Endothelial cell of umbilical vein (primary cell): ENCODE measurements around the gene CASP9. TPM values are rescaled to one million over a fixed set of nuclear protein-coding genes. Genes with fewer than 3 reads are reported as not detected.

ENCODE experiments used
- BruUV-seq: library from RNA; stranded (reverse); fragments of 400-500 nt; replicated peaks from 2 replicates; lab custom pipeline; 2021; lab: Mats Ljungman, UMichigan
- CTCF ChIA-PET: fragments of 300-600, 350-600 bp; sonication (Branson Sonifier 250); formaldehyde crosslinking; loops from one replicate; lab custom pipeline; 2021; ENCODE audit warnings: antibody characterized with exemption, inconsistent platforms; lab: Charles Lee
- POLR2A ChIA-PET: fragments of 300-600, 350-600 bp; sonication (Branson Sonifier 250); formaldehyde crosslinking; loops from one replicate; lab custom pipeline; 2021; ENCODE audit warnings: antibody characterized with exemption, inconsistent platforms; lab: Charles Lee
- DNase-seq: peaks from one replicate; pipeline ENCODE4 v3.0.0-alpha.2; 2011; ENCODE audit warnings: low read depth, low spot score
- FAIRE-seq: peaks from 2 replicates; lab custom pipeline; 2011; peaks lifted over from hg19 to GRCh38; lab: Jason Lieb, UNC
- H2AFZ ChIP-seq: 2 replicates; pipeline ENCODE4 v1.6.0; 2012; ENCODE audit warnings: low read depth, low read length, control low read depth, inconsistent platforms
- H3K27ac ChIP-seq: 2 replicates; pipeline ENCODE4 v1.5.1; 2011; ENCODE audit warnings: low read depth, mild to moderate bottlenecking, control low read depth, low read length, moderate library complexity; ENCODE audit not compliant: insufficient read depth
- H3K27me3 ChIP-seq, 2 experiments: 2 replicates each; pipeline versions ENCODE4 v1.6.0 to v1.6.1; 2011; ENCODE audit warnings: low read length in 2 of 2, mixed read lengths in 1 of 2; ENCODE audit not compliant: control insufficient read depth in 2 of 2, insufficient read depth in 2 of 2
- H3K36me3 ChIP-seq, 2 experiments: 2 replicates in 1 of 2; 3 replicates in 1 of 2; pipeline ENCODE4 v1.5.1; 2011; ENCODE audit warnings: low read length in 2 of 2, mild to moderate bottlenecking in 1 of 2, moderate library complexity in 1 of 2; ENCODE audit not compliant: control insufficient read depth in 2 of 2, insufficient read depth in 2 of 2; ENCODE audit errors: extremely low read depth in 1 of 2
- H3K4me1 ChIP-seq: 3 replicates; pipeline ENCODE4 v1.5.1; 2011; ENCODE audit warnings: mild to moderate bottlenecking, low read length; ENCODE audit not compliant: control insufficient read depth, insufficient read depth; ENCODE audit errors: extremely low read depth
- H3K4me2 ChIP-seq: 2 replicates; pipeline ENCODE4 v1.6.1; 2011; ENCODE audit warnings: low read length, control low read depth, mixed read lengths; ENCODE audit not compliant: insufficient read depth
- H3K4me3 ChIP-seq, 3 experiments: fragments of 200-600 bp in 1 of 3; sonication (generic), shearing (Covaris generic) in 1 of 3; replicated peaks in 1 of 3; 2 replicates each; pipeline ENCODE4 v1.5.1; 2011 to 2016; ENCODE audit warnings: control low read depth in 3 of 3, low read length in 3 of 3, mild to moderate bottlenecking in 2 of 3, inconsistent platforms in 1 of 3, low read depth in 1 of 3, moderate library complexity in 1 of 3; ENCODE audit not compliant: insufficient read depth in 1 of 3
- H3K79me2 ChIP-seq: 2 replicates; pipeline ENCODE4 v1.6.0; 2012; ENCODE audit warnings: low read length, inconsistent platforms; ENCODE audit not compliant: control insufficient read depth, insufficient read depth
- H3K9ac ChIP-seq: replicated peaks from 2 replicates; pipeline ENCODE3; 2011; ENCODE audit warnings: low read length, control low read depth; ENCODE audit not compliant: insufficient read depth; ENCODE audit errors: extremely low read depth
- H3K9me1 ChIP-seq: replicated peaks from 3 replicates; pipeline ENCODE4 v1.6.0; 2011; ENCODE audit warnings: mild to moderate bottlenecking, low read length; ENCODE audit not compliant: control insufficient read depth, insufficient read depth; ENCODE audit errors: extremely low read depth
- H3K9me3 ChIP-seq: replicated peaks from 2 replicates; pipeline ENCODE4 v1.5.1; 2012; ENCODE audit warnings: low read length, inconsistent platforms; ENCODE audit not compliant: control insufficient read depth, insufficient read depth
- H4K20me1 ChIP-seq: replicated peaks from 2 replicates; pipeline ENCODE3; 2011; ENCODE audit warnings: mild to moderate bottlenecking, low read length; ENCODE audit not compliant: control insufficient read depth, insufficient read depth; ENCODE audit errors: extremely low read depth
- EZH2 ChIP-seq: IDR thresholded peaks from 2 replicates; pipeline ENCODE4 v1.6.1; 2012; ENCODE audit warnings: borderline replicate concordance, low read depth, mild to moderate bottlenecking, moderate library complexity, low read length, inconsistent platforms; ENCODE audit not compliant: severe bottlenecking
- FOS ChIP-seq: IDR thresholded peaks from 2 replicates; pipeline ENCODE4 v1.6.1; 2011; ENCODE audit warnings: mild to moderate bottlenecking, low read length, moderate library complexity, borderline replicate concordance; ENCODE audit not compliant: insufficient read depth
- GATA2 ChIP-seq: IDR thresholded peaks from 2 replicates; pipeline ENCODE4 v1.7.0; 2011; ENCODE audit warnings: low read depth, mild to moderate bottlenecking, moderate library complexity, mixed read lengths, low read length; ENCODE audit not compliant: insufficient read length, insufficient read depth
- JUN ChIP-seq: IDR thresholded peaks from 2 replicates; pipeline ENCODE4 v1.6.1; 2011; ENCODE audit warnings: borderline replicate concordance, low read depth; ENCODE audit not compliant: insufficient read length, insufficient read depth
- MYC ChIP-seq: IDR thresholded peaks from one replicate; pipeline ENCODE4 v1.6.1; 2011; ENCODE audit warnings: mild to moderate bottlenecking, low read depth, low read length
- POLR2A ChIP-seq: IDR thresholded peaks from 2 replicates; pipeline ENCODE4 v1.6.1; 2012; ENCODE audit warnings: low read depth, mild to moderate bottlenecking, control low read depth, low read length
- POLR2AphosphoS5 ChIP-seq: IDR thresholded peaks from 2 replicates; pipeline ENCODE4 v1.6.1; 2012; ENCODE audit warnings: low read depth, mild to moderate bottlenecking, control low read depth, low read length, moderate library complexity; ENCODE audit not compliant: insufficient read depth
- dilution Hi-C: fragments of 300-500 bp; cut with MboI; formaldehyde crosslinking; loops from one replicate; pipeline ENCODE4 v1.15.0; 2019; ENCODE audit warnings: low sequenced_read_pairs; ENCODE audit not compliant: extremely low pct_ligation_motif_present
- intact Hi-C: fragments of 100-400 bp; cut with micrococcal nuclease; formaldehyde crosslinking; loops from one replicate; pipeline ENCODE4 v1.10.0; 2022
- polyA plus RNA-seq, 4 experiments: library from polyadenylated mRNA; depleted of rRNA in 3 of 4; stranded (reverse) in 3 of 4; unstranded in 1 of 4; fragments of >200 nt; gene quantifications; 2 replicates each; pipeline versions ENCODE4 v1.2.1 to v1.2.3, GENCODE V29; 2011 to 2012; ENCODE audit warnings: missing spikeins in 1 of 4
- total RNA-seq: library from RNA; stranded (reverse); gene quantifications from 2 replicates; pipeline ENCODE4 v1.2.3, GENCODE V29; 2021
- TF ChIP-seq, protein P1 (sequence below): IDR thresholded peaks from 2 replicates; pipeline ENCODE4 v1.6.1; 2011; ENCODE audit not compliant: insufficient read depth, insufficient read length
- TF ChIP-seq, protein P2 (sequence below), 2 donors: IDR thresholded peaks; 1 replicate in 1 of 2; 2 replicates in 1 of 2; pipeline ENCODE4 v1.5.1; 2011; ENCODE audit warnings: low read length in 2 of 2, mild to moderate bottlenecking in 2 of 2, moderate library complexity in 2 of 2, control low read depth in 1 of 2, inconsistent platforms in 1 of 2, low read depth in 1 of 2; ENCODE audit not compliant: insufficient read depth in 1 of 2; ENCODE audit errors: extremely low read depth in 1 of 2

Gene CASP9
- total and polyA plus RNA-seq, 2 donors (not counting 3 experiments of a cell fraction or from before 2014, with no cell fraction given), result 10.5 to 14.1 TPM

DNA sequence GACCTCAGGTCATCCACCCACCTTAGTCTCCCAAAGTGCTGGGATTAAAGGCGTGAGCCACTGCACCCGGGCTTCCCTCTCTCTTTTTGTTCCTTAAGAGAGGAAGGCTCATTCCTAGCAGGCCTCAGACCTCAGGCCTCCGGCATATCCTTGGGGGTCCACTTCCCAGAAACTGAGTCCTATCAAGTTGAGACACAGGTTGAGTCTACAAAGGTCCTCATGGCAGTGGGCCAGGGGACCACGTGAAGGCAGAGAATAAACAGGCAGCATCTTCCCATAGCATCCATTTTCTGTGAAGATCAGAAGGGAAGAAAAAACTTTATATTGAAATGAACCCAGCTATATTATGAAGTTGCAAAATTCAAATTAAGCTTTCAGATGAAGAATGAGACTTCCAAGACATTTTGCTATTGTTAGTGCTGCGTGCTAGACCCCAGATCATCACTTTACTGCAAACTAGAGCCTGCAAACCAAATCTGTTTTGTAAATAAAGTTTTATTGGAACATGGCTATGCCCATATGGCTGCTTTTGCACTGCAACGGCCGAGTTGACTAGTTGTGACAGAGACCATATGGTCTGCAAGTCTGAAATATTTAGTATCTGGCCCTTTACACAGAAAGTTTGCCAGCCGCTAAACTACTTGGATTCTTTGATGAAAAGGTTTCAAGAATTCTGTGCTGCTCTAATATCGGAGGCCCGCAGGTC lies 71.0 kb downstream of the CASP9 start:
- Histone ChIP-seq H3K36me3 (no peaks in the 10 kb centered on the region), H3K9ac (no peak overlapping the region), H4K20me1 (no peaks in the 10 kb centered on the region), H3K27ac (no peak overlapping the region), H3K79me2 (no peaks in the 10 kb centered on the region), H3K27me3 (no peaks in the 10 kb centered on the region), H3K4me2 (no peak overlapping the region), H3K4me1 (no peaks in the 10 kb centered on the region), H2AFZ (no peak overlapping the region), H3K4me3 (no peak overlapping the region), H3K9me1 (no peaks in the 10 kb centered on the region), H3K9me3 (no peaks in the 10 kb centered on the region)
- ChIA-PET CTCF (no interaction called here), POLR2A (no interaction called here)
- TF ChIP-seq POLR2AphosphoS5 (no peak), FOS (no peak), MYC (no peak), EZH2 (no peak), POLR2A (no peak), JUN (no peak), GATA2 (no peak)
- TF ChIP-seq, protein P1, sequence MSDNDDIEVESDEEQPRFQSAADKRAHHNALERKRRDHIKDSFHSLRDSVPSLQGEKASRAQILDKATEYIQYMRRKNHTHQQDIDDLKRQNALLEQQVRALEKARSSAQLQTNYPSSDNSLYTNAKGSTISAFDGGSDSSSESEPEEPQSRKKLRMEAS, result no peak
- TF ChIP-seq, protein P2, sequence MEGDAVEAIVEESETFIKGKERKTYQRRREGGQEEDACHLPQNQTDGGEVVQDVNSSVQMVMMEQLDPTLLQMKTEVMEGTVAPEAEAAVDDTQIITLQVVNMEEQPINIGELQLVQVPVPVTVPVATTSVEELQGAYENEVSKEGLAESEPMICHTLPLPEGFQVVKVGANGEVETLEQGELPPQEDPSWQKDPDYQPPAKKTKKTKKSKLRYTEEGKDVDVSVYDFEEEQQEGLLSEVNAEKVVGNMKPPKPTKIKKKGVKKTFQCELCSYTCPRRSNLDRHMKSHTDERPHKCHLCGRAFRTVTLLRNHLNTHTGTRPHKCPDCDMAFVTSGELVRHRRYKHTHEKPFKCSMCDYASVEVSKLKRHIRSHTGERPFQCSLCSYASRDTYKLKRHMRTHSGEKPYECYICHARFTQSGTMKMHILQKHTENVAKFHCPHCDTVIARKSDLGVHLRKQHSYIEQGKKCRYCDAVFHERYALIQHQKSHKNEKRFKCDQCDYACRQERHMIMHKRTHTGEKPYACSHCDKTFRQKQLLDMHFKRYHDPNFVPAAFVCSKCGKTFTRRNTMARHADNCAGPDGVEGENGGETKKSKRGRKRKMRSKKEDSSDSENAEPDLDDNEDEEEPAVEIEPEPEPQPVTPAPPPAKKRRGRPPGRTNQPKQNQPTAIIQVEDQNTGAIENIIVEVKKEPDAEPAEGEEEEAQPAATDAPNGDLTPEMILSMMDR (IDR thresholded peaks at IDR 0.05; ENCODE audit: extremely low read depth in 1 of 2, insufficient read depth in 1 of 2, low read depth in 1 of 2, low read length in 2 of 2), result no peak
- no TSS peak for BruUV-seq
- intact Hi-C loops (no loop called here), dilution Hi-C loops (no loop called here)
- no peak for FAIRE-seq
- no peak for DNase-seq
